ENCODE results near the gene CALD1. TPM values are rescaled to one million over a fixed set of nuclear protein-coding genes. Genes with fewer than 3 reads are reported as not detected.

CALD1 gene
- total RNA-seq, 1 experiment from 2014 or later = 147 TPM

DNA sequence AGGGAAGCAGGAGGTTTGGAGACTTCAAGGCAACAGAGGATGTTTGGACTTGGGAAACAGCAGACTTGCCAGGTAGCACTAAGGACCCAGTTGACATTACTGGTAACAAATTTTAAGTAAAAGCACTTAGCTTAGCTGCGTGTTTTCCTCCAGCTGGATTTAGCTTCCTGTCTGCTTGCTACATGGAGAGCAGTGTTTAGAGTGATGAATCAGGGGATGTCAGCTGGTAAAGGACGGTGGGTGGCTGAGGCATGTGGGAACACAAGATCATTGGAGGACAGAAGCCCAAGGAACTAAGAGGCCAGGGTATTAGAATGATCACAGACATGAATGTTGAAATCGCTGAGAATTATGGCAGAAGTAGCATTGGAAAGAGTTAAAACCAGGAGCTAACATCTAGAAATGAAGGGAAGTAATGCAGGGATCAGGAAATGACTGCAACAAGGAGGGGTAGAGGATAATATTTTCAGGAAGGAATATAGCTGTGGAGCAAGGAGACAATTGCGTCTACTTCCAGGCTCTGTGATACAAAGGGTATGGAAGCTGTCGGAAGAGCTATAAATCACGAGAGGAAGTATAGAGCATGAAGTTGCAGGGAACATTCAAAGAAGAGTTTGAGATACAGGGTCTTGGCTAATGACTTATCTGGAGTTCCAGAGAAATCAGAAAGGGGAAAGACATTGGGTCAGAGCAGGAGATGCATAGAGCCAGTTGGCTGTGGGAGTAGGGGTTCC is 34.4 kb downstream of the CALD1 start:
- POLR2A ChIA-PET = no interaction called here
- Mint-ChIP-seq H3K27me3 (ENCODE audit: low read depth) (no peaks in the 10 kb centered on the region), H3K4me3 (no peak overlapping the region), H3K36me3 (no peaks in the 10 kb centered on the region; the same call in 1 of the 2 replicates), H3K27ac (no peak overlapping the region), H3K4me1 (peaks cover 15% of the 10 kb centered on the region), H3K9me3 (no peaks in the 10 kb centered on the region)
- no peak for TF ChIP-seq CDX4 (CRISPR knock-in tag; IDR thresholded peaks at IDR 0.05; ENCODE audit: borderline replicate concordance)
- TF ChIP-seq FOXK1 (CRISPR knock-in tag; IDR thresholded peaks at IDR 0.05) = no peak
- TF ChIP-seq ZNF416 (CRISPR knock-in tag; IDR thresholded peaks at IDR 0.05) = no peak
- TF ChIP-seq TEAD4 (CRISPR knock-in tag; IDR thresholded peaks at IDR 0.05) = no peak
- ATAC-seq (no peak), DNase-seq (ENCODE audit: low spot score) (no peak)
- CTCF ChIA-PET = interaction anchor here (1.2 kb wide), 1 partner anchor 89 kb away, joined by 3 read pairs; no protein-coding TSS in a partner anchor

- ChIA-PET POLR2A (no interaction called here), CTCF (interaction anchor here (1.2 kb wide), 1 partner anchor 90 kb away, joined by 3 read pairs; no protein-coding TSS in a partner anchor)
- Mint-ChIP-seq H3K4me3 (no peak overlapping the region), H3K27ac (no peak overlapping the region), H3K4me1 (peaks cover 17% of the 10 kb centered on the region), H3K9me3 (no peaks in the 10 kb centered on the region), H3K27me3 (ENCODE audit: low read depth) (no peaks in the 10 kb centered on the region), H3K36me3 (no peaks in the 10 kb centered on the region; the same call in 1 of the 2 replicates)
- no peak for TF ChIP-seq NR2C2 (CRISPR knock-in tag; IDR thresholded peaks at IDR 0.05)
- TF ChIP-seq ZNF423 (CRISPR knock-in tag; IDR thresholded peaks at IDR 0.05) = no peak
- TF ChIP-seq, protein P1, sequence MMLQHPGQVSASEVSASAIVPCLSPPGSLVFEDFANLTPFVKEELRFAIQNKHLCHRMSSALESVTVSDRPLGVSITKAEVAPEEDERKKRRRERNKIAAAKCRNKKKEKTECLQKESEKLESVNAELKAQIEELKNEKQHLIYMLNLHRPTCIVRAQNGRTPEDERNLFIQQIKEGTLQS (CRISPR knock-in tag; conservative IDR thresholded peaks at IDR 0.05) = no peak
- TF ChIP-seq, protein P2, sequence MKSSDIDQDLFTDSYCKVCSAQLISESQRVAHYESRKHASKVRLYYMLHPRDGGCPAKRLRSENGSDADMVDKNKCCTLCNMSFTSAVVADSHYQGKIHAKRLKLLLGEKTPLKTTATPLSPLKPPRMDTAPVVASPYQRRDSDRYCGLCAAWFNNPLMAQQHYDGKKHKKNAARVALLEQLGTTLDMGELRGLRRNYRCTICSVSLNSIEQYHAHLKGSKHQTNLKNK (CRISPR knock-in tag; IDR thresholded peaks at IDR 0.05) = no peak
- no peak for TF ChIP-seq AFF4 (CRISPR knock-in tag; IDR thresholded peaks at IDR 0.05; ENCODE audit: borderline replicate concordance)
- no peak for TF ChIP-seq TCF7 (CRISPR knock-in tag; IDR thresholded peaks at IDR 0.05; ENCODE audit: low read depth)
- no peak for TF ChIP-seq ZNF425 (CRISPR knock-in tag; conservative IDR thresholded peaks at IDR 0.05)
- TF ChIP-seq RORB (CRISPR knock-in tag; IDR thresholded peaks at IDR 0.05) = no peak
- no peak for TF ChIP-seq PRRX2 (CRISPR knock-in tag; IDR thresholded peaks at IDR 0.05)
- TF ChIP-seq, protein P3, sequence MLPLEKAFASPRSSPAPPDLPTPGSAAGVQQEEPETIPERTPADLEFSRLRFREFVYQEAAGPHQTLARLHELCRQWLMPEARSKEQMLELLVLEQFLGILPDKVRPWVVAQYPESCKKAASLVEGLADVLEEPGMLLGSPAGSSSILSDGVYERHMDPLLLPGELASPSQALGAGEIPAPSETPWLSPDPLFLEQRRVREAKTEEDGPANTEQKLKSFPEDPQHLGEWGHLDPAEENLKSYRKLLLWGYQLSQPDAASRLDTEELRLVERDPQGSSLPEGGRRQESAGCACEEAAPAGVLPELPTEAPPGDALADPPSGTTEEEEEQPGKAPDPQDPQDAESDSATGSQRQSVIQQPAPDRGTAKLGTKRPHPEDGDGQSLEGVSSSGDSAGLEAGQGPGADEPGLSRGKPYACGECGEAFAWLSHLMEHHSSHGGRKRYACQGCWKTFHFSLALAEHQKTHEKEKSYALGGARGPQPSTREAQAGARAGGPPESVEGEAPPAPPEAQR (CRISPR knock-in tag; IDR thresholded peaks at IDR 0.05) = no peak
- DNase-seq (ENCODE audit: low spot score) (no peak), ATAC-seq (no peak)
Measured at GRCh38 chr7:134814730-134815364, 35.4 kb downstream of the CALD1 start.

Measured in WTC11 (cell line).